Measurements from ENCODE around the gene COQ8B. TPM values are rescaled to one million over a fixed set of nuclear protein-coding genes. Genes with fewer than 3 reads are reported as not detected.

COQ8B gene
- total RNA-seq, 6 donors from 2014 or later = 46.2 to 142 (median 65.4) TPM

GRCh38 chr19:40688309-40688708 lies 28.4 kb downstream of the COQ8B start:
- no peak for DNase-seq
- Histone ChIP-seq H3K27me3 (no peaks in the 10 kb centered on the region), H3K4me3 (peak overlapping the region in 1 of 4 donors; percentile 74), H3K36me3 (peaks cover 0 to 29% (median 5%) of the 10 kb centered on the region in 4 donors), H3K9me3 (no peaks in the 10 kb centered on the region), H3K4me1 (peaks cover 17 to 31% (median 23%) of the 10 kb centered on the region in 4 donors), H3K27ac (peak overlapping the region in 1 of 4 donors; percentile 47)
- ATAC-seq (ENCODE audit: low FRiP score in 2 of 2) = no peak
- WGBS, 2 donors = 82 to 100% methylated on average over 1 of the region's 1 CpG
- no peak for TF ChIP-seq EP300 (IDR thresholded peaks at IDR 0.05)

GRCh38 chr19:40687525-40688016 lies 29.1 kb downstream of the COQ8B start:
- Histone ChIP-seq H3K9me3 (no peaks in the 10 kb centered on the region), H3K4me3 (peak overlapping the region in 1 of 4 donors; percentile 74), H3K36me3 (peaks cover 0 to 28% (median 6%) of the 10 kb centered on the region in 4 donors), H3K4me1 (peaks cover 17 to 31% (median 23%) of the 10 kb centered on the region in 4 donors), H3K27me3 (no peaks in the 10 kb centered on the region), H3K27ac (peak overlapping the region in 2 of 4 donors; percentile 40 to 47)
- DNase-seq (peak in 1 of 2 donors; percentile 48), ATAC-seq (ENCODE audit: low FRiP score in 2 of 2) (peak in 1 of 2 donors; percentile 68)
- 65% methylated on average over 7 to 12 of the region's 12 CpGs for WGBS, 2 donors
- TF ChIP-seq EP300 (IDR thresholded peaks at IDR 0.05) (no peak), POLR2AphosphoS5 (IDR thresholded peaks at IDR 0.05) (peak in 1 of 2 donors; percentile 14)

- WGBS, 2 donors = 84 to 88% methylated on average over 5 to 12 of the region's 14 CpGs
- Histone ChIP-seq H3K4me3 (no peak overlapping the region), H3K27ac (peak overlapping the region in 2 of 4 donors; percentile 12 to 47), H3K36me3 (peaks cover 3 to 31% (median 8%) of the 10 kb centered on the region in 4 donors), H3K27me3 (no peaks in the 10 kb centered on the region), H3K9me3 (no peaks in the 10 kb centered on the region), H3K4me1 (peaks cover 17 to 31% (median 23%) of the 10 kb centered on the region in 4 donors)
- DNase-seq (peak in 1 of 2 donors; percentile 61), ATAC-seq (ENCODE audit: low FRiP score in 2 of 2) (no peak)
- TF ChIP-seq CTCF (IDR thresholded peaks at IDR 0.05) = no peak
Observed at GRCh38 chr19:40686882-40687524, 29.7 kb downstream of the COQ8B start.

GRCh38 chr19:40685563-40685962 lies 31.1 kb downstream of the COQ8B start:
- Histone ChIP-seq H3K4me3 (no peak overlapping the region), H3K4me1 (peaks cover 8 to 22% (median 15%) of the 10 kb centered on the region in 4 donors), H3K36me3 (peaks cover 3 to 41% (median 16%) of the 10 kb centered on the region in 4 donors), H3K27me3 (no peaks in the 10 kb centered on the region), H3K9me3 (no peaks in the 10 kb centered on the region), H3K27ac (no peak overlapping the region)
- ATAC-seq (ENCODE audit: low FRiP score in 2 of 2) (peak in 1 of 2 donors; percentile 14), DNase-seq (no peak)
- no peak for TF ChIP-seq EP300 (IDR thresholded peaks at IDR 0.05)
- TF ChIP-seq CTCF (IDR thresholded peaks at IDR 0.05) = no peak
- TF ChIP-seq POLR2A (IDR thresholded peaks at IDR 0.05) = no peak
- TF ChIP-seq POLR2AphosphoS5 (IDR thresholded peaks at IDR 0.05) = no peak
- WGBS, 2 donors = 71 to 77% methylated on average over 4 to 6 of the region's 6 CpGs

GRCh38 chr19:40685016-40685526 lies 31.6 kb downstream of the COQ8B start:
- ATAC-seq (ENCODE audit: low FRiP score in 2 of 2) = no peak
- H3K36me3 ChIP-seq = peaks cover 3 to 46% (median 19%) of the 10 kb centered on the region in 4 donors
- no peak for DNase-seq

More at GRCh38 chr19:40685016-40685526, 31.6 kb downstream of the COQ8B start:
- Histone ChIP-seq H3K27ac (no peak overlapping the region), H3K27me3 (no peaks in the 10 kb centered on the region), H3K4me3 (no peak overlapping the region), H3K4me1 (peaks cover 7 to 20% (median 12%) of the 10 kb centered on the region in 4 donors), H3K9me3 (no peaks in the 10 kb centered on the region)
- TF ChIP-seq POLR2A (IDR thresholded peaks at IDR 0.05) = no peak
- TF ChIP-seq POLR2AphosphoS5 (IDR thresholded peaks at IDR 0.05) = no peak
- no peak for TF ChIP-seq CTCF (IDR thresholded peaks at IDR 0.05)
- no peak for TF ChIP-seq EP300 (IDR thresholded peaks at IDR 0.05)
- 93 to 100% methylated on average over 3 of the region's 3 CpGs for WGBS, 2 donors

All from upper lobe of left lung (tissue), 6 donors.